ENCODE data around the gene C1orf74.

The C1orf74 gene

DNA sequence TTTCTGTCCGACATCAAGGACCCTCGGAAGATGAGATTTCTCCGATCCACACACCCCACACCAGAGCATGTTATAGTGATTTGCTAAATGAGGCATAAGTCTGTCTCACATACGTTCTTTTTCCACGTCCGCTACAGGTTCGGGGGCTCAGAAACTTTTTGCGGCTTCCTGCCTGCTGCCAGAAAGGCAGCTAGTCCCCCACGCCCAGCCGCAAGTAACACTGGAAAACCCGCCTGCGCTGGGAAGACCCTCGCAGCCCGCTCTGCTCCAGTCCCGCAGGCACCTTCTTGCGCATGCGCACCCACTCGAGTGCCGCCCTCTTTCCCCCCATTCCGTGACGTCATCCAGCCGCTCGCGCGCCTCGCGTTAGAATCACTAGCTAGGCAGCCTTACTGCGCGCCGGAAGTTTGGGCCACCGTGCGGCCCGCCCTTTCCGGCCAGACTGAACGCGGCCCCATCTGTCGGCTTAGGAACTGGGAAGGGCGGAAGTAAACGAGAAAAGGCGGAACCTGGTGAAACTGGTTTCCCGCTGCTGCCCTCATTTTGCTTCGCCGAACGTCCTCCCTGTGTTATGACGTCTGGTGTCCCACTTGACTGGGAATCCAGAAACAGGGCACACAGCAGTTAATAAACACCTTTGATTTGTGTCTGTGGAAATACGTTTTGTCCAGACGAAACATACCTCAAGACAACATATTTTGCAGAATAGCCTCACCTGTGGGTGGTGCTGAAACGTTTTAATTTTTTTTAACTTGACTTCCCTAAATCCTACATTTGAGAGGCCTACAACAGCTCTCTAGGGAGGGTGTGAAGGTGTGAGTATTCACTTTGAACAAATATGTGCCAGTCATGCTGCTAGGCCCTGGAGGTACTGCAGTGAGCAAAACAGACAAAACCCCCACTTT lies at the start of gene C1orf74:
Gene C1orf74 (minus strand): TSS at position 295 of the 905 bp plus-strand sequence. CDS start 925 bp downstream, outside the sequence.
- DNase-seq (ENCODE audit: low read depth in 2 of 2) = peak; percentile 93 to 94

DNA sequence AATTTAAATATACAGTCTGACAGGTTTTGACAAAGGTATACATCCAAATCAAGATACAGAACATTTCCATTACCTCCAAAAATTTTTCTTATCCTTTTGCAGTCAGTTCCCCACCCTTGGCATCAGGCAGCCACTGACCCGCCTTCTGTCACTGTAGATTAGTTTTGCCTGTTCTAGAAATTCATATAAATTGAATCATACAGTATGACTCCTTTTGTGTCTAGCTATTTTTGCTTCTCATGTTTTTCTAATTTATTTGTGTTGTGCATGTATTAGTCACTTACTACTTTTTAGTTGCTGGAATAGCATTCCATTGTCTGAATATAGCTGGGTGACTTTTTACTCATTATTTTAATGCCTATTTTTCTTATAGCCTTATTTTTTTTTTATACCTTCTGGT lies 47.3 kb upstream of the C1orf74 start:
- DNase-seq (ENCODE audit: low read depth in 2 of 2) = peak in 1 of 2 experiments; percentile 40

DNA sequence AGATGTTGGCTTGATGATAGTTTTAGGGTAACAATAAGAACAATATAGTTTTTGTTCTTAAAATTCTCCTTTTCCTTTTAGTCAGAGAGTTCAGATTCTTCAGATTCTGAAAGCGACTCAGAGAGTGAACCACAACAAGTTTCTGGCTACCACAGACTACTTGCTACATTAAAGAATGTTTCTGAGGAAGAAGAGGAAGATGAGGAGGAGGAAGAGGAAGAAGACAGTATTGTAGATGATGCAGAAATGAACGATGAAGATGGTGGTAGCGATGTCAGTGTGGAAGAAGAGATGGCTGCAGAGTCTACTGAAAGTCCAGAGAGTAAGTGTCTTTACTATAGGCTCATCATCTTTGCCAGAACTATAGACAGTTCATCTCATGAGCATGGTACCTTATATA lies 46.4 kb upstream of the C1orf74 start:
- no peak for DNase-seq (ENCODE audit: low read depth in 2 of 2)

DNA sequence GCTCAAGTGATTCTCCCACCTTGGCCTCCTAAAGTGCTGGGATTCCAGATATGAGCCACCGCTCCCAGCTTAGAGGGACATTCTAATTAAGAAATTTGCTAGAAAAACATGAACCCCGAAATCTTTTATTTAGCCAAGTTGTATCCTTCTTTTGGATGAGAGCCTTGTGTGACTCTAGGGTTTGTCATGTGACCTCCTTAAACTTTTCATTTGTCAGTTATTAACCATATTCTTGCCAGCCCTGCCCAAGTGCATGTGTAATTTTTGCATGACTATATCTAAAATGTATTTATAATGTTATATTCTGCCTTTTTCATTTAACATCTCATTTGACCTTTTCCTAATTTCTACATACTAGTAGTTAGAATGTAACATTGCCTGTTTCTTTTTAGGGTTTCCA lies 45.4 kb upstream of the C1orf74 start:
- DNase-seq (ENCODE audit: low read depth in 2 of 2) = no peak

DNA sequence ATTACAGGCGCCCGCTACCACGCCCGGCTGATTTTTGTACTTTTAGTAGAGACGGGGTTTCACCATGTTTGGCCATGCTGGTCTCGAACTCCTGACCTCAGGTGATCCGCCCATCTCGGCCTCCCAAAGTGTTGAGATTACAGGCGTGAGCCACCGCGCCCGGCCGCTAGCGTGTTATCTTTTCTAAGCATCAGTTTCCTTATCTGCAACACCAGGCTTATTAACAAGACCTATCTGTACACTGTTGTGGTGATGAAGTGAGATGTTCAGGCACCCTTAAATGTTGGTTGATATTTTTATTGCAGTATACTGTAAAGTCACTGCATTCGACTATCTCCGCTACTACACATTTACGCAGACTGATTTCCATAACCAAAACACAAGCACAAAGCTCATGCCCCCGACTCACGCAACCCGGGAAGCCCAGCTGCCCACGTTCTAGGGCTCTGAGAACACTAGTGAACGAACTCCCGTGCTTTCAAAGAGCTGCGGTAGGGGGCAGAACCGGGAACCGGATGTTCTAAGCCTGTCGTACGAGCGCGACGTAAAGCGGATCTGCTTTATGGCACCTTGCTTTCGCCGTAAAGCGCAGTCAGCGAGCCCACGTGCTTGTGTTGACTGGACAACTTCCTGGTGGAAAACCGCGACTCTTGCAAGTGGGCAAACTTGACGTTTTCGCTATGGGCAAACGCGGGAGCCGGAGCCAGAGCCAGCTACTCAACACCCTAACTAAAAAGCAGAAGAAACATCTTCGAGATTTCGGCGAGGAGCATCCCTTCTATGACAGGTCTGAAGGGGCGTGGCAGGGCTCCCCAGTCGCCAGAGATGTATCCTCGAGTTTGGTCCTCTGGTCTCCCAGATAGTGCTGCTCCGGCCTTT lies 43.3 kb upstream of the C1orf74 start, which contains the start of gene UTP25:
Gene UTP25 (plus strand): TSS at position 589 of the 879 bp plus-strand sequence. CDS start 92 bp downstream, at position 681.
- DNase-seq (ENCODE audit: low read depth in 2 of 2) = peak; percentile 90

DNA sequence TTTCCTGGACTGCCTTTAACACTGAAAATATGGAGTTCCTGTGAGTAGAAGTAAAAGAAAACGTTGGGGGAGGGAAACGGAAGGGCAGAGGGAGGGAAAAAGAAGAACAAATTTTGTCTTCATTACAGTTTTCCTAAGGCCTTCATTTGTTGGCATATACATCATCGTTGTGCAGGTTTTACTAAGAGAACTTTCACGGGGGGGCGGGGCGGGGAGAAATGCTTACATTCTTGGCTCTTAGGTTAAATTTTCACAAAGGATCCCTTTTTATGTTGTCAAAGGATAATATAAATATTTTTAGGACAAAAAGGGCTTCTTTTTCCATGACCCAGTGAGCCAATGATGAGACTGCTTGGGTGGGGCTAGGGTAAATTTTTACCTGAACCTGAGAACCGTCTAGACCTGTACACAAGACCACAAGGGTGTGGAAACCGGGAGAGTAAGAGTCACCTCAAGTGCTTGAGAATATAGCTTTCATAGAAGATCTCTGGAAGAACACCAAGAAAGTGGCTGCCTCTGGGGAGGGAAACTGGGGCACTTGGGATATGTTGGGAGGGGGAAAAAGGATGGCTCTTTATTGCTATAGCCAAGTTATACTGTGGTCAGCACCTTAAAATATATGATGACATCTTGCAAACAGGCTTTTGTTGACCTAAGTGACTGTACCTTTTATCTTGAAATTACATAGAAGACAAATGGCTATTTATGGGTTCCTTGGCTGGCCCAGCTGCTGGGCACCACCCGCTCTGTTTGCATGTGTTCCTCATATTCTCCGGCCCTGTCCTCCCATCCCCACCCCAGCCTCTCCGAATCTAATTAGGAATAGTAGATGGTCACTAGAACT lies 41.5 kb upstream of the C1orf74 start:
- no peak for DNase-seq (ENCODE audit: low read depth in 2 of 2)

DNA sequence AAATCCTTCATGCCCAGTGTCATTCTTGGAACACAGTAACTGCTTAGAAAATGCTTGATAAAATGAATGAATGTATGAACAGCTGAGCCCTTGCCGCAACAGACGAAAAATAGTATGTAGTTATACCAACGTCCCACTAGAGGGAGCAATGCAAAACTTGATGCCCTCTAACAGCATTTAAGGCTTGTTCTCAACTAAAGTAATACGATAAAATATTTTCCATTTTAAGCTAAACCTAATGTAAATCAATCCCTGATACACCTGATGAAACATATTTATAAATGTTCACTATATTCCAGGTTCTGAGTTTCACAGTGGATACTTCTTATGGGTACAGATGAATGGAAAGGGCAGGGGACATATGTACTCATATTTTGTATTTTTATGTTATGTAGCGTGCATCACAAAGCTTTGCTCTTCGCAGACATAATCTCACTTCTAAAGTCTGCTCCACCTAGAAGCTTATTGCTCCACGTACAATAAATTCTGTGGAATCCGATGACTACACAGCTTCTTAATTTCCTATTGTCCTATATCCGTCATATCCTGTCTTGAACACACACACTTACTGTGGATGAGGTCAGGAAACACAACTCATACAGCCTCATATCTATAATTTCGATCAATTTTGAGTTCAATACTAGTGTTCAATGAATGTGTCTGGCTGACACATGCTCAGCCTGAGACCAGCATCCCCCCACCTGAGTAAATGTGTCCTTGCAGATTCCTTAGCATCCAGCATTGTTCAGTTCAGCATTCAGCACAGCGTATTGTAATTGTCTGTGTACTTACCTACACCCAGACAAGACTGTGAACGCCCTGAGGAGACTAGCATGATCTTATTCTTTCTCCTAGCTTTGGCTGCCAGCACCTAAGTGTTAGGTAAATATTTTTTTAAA lies 39.0 kb upstream of the C1orf74 start:
- DNase-seq (ENCODE audit: low read depth in 2 of 2) = peak in 1 of 2 experiments; percentile 40

DNA sequence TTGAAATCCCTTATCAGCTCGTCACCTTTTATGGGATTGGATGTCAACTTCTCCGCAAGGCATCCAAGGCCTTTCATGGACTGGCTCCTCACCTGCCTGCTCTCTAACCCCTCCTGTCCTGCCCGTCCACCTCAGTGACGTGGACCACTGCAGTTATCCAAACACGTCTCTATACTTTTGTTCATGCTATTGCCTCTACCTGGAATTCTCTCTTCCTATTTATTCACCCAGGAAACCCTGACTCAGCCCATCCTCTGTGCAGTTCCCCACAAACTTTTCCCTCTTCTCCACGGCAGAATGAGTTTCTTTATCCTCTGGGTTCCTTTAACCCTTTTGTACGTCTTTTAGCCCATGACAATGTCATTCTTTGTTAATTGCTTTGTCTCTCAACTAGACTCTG lies 38.3 kb upstream of the C1orf74 start:
- DNase-seq (ENCODE audit: low read depth in 2 of 2) = no peak

DNA sequence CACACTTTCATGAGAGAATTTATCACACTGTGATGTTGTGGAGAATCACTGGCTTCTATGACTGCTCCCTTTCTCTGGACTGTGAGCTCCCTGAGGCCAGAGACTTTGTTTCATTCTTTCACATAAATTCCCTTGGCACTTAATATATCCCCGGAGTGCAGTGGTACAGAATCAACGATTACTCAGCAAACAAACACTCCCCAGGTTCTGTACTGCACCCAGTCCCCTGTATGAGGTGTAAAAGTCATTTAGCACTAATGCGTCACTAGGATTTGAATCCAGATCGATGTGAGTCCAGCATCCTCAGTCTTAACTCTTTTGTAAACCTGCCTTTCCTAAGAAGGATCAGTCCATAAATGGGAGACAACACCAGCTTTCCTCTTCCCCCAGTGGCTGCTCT lies 36.6 kb upstream of the C1orf74 start:
- no peak for DNase-seq (ENCODE audit: low read depth in 2 of 2)

DNA sequence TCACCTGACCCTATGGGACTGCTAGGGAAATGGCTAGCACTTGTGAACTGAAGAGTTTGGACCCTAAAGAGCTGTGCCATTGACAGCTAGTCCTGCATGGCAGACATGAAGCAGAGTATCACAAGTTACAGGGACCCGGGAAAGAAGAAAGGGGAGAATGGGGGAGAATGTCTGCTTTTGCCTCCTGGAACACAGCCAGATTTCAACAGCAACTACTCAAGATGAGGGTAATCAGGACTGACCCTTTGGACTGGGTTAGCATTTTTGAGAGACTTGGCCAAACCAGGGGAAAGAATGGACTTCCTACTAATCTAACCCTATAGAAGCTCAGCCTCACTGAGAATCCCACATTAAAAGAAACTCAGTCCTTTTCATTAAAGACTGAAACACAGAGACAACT lies 34.7 kb upstream of the C1orf74 start:
- no peak for DNase-seq (ENCODE audit: low read depth in 2 of 2)

DNA sequence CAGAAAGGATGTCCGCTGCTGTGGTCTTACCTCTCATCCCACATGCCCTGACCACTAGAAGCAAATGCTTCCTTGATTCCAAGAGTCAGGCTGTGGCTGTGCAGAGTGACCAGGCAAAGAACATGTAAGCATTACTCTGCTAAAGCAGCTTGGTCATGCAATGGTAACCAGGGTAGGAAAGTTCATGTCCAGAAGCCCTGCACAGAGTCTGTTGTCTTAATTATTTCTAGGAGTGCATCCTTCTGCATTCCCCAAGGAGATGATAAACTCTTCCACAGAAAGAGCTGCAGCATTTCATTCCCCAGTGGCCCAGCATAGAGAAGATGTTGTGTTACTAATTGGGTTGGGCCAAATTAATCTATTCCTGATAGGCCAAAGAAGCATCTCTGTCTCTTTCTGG lies 33.3 kb upstream of the C1orf74 start:
- DNase-seq (ENCODE audit: low read depth in 2 of 2) = no peak

DNA sequence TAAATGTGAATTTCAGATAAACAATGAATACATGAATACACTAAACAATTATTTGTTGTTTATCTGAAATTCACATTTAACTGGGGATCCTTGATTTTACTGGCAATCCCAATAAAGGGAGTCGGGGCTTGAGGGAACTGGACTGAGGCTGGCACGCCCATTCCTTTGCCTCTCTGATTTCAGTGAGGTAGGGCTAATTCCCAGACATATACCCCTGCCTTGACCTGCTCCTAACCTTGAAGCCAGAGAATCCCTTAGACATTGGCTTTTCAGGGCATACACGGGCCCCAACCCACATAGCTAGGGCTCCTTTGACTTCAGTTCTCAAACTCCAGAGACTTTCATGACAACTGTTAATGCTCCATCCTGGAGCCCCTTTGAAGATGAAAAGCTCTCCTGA lies 32.6 kb upstream of the C1orf74 start:
- DNase-seq (ENCODE audit: low read depth in 2 of 2) = no peak

DNA sequence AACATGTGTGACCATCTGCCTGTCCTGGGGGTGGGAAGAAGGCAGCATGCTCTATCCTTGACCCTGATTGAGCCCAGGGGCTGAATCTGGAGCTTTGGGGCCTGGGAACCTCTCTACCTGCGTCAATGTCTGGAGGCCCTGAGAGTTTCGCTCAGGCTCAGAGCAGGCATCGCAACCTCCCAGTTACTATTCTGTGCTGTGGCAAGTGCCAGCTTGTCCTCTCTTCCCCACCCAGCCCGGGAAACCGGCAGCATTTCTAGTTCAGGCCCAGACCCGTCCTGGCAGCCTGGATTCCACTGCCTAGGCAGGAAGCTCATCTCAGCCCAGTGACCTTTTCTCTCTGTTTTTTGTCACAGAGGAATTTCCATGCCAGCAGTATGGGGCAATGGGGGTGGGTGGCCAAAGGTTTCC lies 31.6 kb upstream of the C1orf74 start:
- DNase-seq (ENCODE audit: low read depth in 2 of 2) = no peak

DNA sequence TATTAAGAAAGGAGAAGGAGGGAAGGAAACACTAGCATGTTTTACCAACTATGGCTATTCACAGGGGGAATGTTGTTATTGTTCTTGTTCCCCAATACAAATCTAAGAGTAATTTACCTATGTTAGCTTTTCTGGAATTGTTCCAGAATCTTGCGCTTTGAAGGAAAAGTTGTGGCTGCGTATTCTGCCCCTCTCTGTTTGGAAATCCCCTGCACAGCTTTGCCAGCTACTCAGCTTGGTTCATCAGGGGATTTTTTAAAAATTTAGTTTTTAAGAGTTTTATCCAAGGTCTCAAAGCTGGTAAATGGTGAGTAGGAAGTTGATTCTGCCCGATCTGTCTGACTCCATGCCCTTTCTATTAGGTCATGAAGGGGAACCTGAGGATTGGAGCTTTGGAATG lies 31.1 kb upstream of the C1orf74 start:
- DNase-seq (ENCODE audit: low read depth in 2 of 2) = no peak

DNA sequence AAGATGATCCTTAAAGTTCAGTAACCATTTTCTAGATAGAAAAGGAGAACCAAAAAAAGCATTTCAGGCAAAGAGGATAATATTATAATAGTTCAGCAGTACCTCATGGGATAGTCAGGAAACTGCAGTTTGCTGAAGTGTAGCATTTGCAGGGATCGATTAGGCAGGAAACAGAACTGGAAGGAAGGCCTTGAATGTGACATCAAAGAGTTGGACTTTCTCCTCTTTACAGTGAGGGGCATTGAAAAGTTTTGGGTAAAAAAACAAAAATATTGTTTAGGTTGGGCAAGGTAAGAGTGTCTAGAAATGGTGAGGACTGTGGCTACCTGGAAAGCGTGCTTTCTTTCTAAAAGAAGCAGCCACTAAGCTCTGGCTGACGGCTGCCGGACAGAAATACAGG lies 29.5 kb upstream of the C1orf74 start:
- DNase-seq (ENCODE audit: low read depth in 2 of 2) = no peak

DNA sequence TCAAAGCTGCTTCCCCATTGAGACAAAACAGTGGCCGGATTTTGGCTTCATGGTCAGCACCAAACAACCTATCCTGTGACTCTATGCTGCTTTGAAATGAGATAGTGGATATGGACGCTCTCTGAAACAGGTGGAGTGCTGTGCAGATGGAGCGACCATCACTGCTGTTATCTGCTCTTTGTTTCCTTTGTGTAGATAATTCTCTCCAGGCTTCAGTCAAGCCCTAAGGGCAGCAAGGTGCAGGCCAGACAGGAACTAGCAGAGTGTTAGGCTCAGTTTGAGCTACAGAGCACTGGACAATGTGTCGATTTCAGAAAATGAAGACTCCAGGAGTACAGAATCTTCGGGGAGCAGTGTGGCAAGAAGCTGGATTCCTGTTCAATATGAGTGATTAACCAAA lies 26.4 kb upstream of the C1orf74 start:
- DNase-seq (ENCODE audit: low read depth in 2 of 2) = no peak

DNA sequence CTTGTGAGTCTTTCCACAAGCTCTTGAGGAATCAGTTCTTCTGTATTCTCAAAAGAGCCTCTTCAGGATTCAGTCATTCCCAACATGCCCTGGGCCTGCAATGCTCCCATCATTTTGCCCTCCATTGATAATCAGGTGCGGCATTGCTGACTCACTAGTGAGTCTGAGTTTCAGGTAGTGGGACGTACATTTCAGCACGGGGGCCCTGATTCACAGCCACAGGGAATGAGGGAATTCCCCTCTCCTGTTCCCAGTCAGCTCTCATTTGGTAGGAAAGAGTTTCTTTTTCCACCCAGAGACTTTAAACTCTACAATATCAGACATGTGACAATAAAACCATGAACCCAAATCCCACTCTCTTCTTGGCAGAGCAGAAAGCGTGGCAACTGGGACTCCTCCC lies 25.3 kb upstream of the C1orf74 start:
- no peak for DNase-seq (ENCODE audit: low read depth in 2 of 2)

DNA sequence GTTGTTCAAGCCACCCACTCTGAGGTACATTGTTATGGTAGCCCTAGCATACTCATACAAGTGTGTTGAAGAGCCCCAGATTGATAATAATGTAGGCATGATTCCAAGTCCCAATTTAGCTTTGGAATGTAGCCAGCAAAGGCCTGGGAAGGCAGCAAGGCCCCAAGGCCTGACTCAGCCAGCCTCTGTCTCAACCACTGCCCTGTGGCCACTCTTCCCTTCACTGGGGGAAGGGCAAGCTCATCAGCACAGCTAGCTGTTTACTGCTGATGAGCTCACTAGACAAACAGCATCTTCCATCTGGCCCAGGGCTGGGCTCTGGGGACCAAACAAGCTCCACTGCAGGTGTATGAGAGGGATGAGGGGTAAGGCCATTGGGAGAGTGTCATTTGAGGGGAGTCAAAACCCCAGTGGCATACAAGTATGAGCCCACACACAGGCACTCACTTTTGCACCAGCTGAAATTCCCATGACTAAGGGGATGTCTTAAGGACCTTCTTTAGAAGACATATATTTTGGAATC lies 23.8 kb upstream of the C1orf74 start:
- DNase-seq (ENCODE audit: low read depth in 2 of 2) = peak; percentile 57 to 64

DNA sequence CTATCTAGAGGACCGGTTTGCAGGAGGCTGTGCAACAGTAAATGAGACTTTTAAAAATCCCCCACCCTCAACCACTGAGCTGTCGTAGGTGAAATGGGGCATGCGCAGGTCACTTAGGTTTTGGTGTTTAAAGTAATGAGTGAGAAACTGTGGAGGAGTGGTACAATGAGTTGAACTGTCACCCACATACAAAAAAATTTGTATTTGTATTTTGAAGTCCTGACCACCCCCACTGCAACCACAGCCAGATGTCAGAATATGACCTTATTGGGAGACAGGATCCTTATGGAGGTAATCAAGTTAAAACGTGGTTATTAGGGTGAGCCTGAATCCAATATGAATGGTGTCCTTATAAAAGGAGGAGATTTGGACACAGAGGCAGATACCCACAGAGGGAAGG lies 23.1 kb upstream of the C1orf74 start:
- DNase-seq (ENCODE audit: low read depth in 2 of 2) = no peak
